Cardiac fibroblast (primary cell): ENCODE data around the gene ARAP2.

Source experiments
- DNase-seq, 2 donors: peaks; one replicate each; pipeline versions ENCODE4 v3.0.0 to v3.0.0-alpha.2; 2010; ENCODE audit warnings: low read depth in 2 of 2
- H3K4me3 ChIP-seq, 2 donors: replicated peaks in 1 of 2; 1 replicate in 1 of 2; 2 replicates in 1 of 2; pipeline ENCODE4 v1.5.1; 2011; ENCODE audit warnings: low read depth in 2 of 2, low read length in 2 of 2, mild to moderate bottlenecking in 2 of 2, moderate library complexity in 1 of 2
- CTCF ChIP-seq: IDR thresholded peaks from one replicate; pipeline ENCODE4 v1.5.1; 2011; ENCODE audit warnings: low read depth, mild to moderate bottlenecking, low read length, inconsistent platforms

ARAP2 gene

DNA sequence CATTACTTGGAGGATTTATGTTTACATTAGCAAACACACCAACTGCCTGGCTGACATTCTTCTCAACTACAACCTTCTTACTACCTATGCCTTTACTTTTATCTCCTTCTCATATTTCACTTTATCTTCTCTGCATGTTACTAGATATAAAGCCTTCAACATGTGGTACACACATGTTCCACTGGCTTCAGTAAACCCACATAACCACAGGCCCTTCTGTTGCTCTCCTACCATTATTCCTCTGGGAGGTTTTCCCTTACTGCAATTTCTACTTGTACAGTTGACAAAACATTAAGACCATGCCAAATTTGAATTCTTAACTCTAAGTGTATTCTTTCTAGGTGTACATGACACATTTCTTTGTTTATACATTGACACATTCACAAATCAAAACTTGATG lies 133.1 kb downstream of the ARAP2 start:
- DNase-seq = peak in 1 of 2 donors; percentile 18
- no peak for TF ChIP-seq CTCF

DNA sequence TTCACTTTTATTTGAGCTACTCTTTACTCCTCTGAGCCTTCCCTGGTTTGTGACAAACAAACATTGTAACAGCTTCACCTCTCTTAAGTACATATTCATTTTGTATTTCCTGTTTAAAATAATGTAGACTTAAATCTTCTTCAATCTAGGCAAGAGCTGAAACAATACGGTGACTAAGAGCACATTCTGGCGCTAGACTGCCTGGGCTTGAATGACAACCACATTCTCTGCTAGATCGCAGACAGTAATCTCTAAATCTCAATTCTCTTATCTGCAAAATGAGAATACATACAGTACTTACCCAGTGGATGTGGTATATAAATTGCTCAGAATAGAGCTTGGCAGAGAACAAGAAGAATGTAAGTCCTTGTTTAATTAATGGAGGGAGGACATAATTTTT lies 144.8 kb downstream of the ARAP2 start:
- DNase-seq = peak in 1 of 2 donors; percentile 3
- TF ChIP-seq CTCF = no peak
- H3K4me3 ChIP-seq = no peak overlapping the region

More for the DNA sequence above, 133.1 kb downstream of the ARAP2 start:
- H3K4me3 ChIP-seq = no peak overlapping the region

DNA sequence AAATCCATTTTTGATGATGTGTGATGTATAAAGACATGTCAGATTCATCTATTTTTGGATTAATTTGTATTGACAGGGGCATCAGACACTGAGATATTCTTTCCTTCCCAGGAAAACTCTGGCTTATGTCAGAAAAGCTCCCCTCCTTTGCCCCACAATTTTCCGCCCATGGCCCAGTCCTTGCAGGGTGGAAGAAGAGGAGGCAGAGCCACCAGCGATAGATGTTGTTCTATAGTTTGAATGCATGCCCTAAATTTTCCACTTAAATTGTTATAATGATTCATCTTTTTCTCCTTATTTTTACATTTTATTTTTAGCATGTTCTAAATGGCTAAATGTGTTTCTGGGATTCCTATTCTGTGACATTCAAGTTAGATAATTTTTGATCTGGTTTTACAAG lies 149.3 kb downstream of the ARAP2 start:
- no peak overlapping the region for H3K4me3 ChIP-seq
- no peak for TF ChIP-seq CTCF
- DNase-seq = no peak

DNA sequence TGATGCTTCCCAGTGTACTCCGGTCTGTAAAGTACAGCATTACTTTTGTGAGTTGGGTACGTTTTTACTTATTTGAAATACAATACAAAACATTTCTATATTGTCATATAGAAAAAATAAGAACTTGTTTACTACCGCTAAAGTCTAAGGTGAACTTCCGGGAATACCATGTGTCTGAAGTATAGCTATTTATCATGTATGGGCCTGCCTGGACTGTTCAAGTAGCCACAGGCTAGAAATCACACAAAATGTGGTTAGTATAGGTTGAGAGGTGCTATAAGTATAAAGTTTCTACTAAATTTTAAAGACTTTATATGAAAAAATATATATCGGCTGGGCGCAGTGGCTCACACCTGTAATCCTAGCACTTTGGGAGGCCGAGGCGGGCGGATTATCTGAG lies 152.3 kb downstream of the ARAP2 start:
- H3K4me3 ChIP-seq = no peak overlapping the region
- no peak for DNase-seq
- no peak for TF ChIP-seq CTCF

GRCh38 chr4:36088542-36088941 lies 155.8 kb downstream of the ARAP2 start:
- H3K4me3 ChIP-seq = no peak overlapping the region
- no peak for DNase-seq
- no peak for TF ChIP-seq CTCF

DNA sequence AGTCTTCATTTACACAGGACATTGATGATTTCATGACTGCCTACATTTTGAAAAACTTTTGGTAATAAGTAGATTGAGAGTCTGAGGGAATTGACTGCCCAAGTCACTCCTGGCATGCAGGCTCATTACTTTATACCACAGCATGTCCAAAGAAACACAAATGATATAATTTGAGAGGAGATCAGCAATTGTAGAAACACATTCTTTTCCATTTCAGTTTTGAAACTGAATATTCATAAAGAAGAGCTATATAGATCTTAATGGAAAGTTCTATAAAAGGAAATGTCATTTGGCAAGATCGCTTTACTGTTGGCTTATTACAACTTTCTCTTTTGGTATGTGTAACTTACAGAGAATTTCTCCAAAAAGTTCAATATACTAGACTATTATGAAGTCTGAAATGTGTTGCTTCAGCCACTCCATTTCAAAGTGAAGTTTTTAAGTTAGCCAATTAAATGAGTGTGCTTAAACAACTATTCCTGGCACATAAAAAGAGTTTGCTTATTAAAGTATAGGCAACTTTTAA lies 158.0 kb downstream of the ARAP2 start:
- H3K4me3 ChIP-seq = no peak overlapping the region
- no peak for TF ChIP-seq CTCF
- DNase-seq = no peak

DNA sequence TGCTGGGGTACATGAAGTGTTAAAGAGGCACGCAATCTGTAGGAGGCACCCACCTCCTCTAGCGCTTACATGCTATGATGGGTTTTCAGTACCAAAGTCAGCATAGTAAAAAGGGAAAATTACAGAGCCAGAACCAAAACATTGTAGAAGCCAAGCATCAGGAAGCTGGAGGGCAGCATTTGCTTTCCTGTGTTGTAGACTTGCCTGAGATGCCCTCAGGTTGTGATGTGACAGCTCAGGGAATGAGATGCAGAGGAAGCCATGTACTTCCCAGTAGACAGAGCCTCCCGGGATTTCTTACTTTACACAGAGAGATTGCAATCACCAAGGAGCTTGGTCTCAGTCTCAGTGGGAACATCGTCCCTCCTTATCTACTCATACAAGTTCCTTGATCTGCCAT lies 161.5 kb downstream of the ARAP2 start:
- no peak overlapping the region for H3K4me3 ChIP-seq
- TF ChIP-seq CTCF = no peak
- no peak for DNase-seq
